GM12864 (cell line): Measurements from ENCODE around the gene COL9A3.
A peak's percentile ranks its signal among the peaks of the same experiment; 100 is the strongest.

Source experiments
- DNase-seq: peaks from one replicate; pipeline ENCODE4 v3.0.0-alpha.2; 2011; ENCODE audit warnings: low read depth
- H3K4me3 ChIP-seq: 2 replicates; pipeline ENCODE4 v1.5.1; 2011; ENCODE audit warnings: mild to moderate bottlenecking, low read depth, low read length, control low read depth
- TF ChIP-seq, protein P1 (sequence below): IDR thresholded peaks from 2 replicates; pipeline ENCODE4 v1.5.1; 2011; ENCODE audit warnings: low read depth, mild to moderate bottlenecking, moderate library complexity, low read length, control low read depth, inconsistent platforms; ENCODE audit errors: missing control alignments

Gene COL9A3

DNA sequence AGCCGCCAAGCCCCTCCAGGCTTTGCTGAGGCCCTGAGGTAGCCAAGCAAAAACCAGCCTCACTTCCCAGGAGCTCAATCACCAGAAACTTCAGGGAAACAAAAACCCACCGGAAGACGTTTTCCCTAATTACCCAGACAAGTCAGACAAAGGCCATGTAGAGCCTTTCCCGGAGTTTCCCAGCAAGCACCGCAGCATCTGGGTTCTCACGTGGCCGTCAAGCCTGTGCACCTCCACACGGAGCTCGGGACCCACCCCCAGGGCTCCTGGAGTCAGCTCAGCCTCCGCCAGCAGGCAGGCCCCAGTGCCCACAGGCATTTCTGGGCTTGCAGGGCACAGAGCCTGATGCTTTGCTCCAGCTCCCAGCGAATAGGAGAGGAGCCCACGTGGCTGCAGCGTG is 30.7 kb upstream of the COL9A3 start:
- TF ChIP-seq, protein P1, sequence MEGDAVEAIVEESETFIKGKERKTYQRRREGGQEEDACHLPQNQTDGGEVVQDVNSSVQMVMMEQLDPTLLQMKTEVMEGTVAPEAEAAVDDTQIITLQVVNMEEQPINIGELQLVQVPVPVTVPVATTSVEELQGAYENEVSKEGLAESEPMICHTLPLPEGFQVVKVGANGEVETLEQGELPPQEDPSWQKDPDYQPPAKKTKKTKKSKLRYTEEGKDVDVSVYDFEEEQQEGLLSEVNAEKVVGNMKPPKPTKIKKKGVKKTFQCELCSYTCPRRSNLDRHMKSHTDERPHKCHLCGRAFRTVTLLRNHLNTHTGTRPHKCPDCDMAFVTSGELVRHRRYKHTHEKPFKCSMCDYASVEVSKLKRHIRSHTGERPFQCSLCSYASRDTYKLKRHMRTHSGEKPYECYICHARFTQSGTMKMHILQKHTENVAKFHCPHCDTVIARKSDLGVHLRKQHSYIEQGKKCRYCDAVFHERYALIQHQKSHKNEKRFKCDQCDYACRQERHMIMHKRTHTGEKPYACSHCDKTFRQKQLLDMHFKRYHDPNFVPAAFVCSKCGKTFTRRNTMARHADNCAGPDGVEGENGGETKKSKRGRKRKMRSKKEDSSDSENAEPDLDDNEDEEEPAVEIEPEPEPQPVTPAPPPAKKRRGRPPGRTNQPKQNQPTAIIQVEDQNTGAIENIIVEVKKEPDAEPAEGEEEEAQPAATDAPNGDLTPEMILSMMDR, result no peak
- no peak for DNase-seq
- no peak overlapping the region for H3K4me3 ChIP-seq

DNA sequence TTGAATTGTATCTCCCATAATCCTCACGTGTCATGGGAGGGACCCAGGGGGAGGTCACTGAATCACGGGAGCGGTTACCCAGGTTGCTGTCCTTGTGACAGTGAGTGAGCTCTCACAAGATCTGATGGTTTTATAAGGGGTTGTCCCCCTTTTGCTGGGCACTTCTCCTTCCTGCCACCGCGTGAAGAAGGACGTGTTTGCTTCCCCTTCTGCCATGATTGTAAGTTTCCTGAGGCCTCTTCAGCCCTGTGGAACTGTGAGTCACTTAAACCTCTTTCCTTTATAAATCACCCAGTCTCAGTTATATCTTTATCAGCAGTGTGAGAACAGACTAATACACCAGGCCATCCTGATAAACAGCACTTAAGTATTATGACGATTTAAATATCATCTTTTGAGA is 29.5 kb upstream of the COL9A3 start:
- TF ChIP-seq, protein P1, result no peak
- DNase-seq, result no peak

DNA sequence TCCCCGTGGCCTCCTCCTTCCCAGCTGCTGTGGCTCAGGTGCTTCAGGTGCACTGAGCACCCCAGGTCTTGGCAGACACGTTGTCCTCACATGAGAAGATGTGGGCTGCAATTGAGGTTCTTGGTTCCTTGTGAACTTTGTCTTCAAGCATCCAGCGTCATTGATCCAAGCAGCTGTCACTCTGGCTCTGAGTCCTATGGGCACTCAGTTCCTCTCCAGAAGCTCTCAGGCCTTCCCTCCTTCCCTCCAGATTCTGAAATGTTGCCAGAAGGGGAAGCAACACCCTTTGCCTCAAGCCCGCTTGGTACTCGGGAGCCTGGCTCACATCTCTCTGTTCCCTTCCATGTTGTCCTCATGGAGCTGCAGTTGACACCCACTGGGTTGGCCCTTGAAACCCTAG is 29.0 kb upstream of the COL9A3 start:
- DNase-seq, result no peak
- no peak overlapping the region for H3K4me3 ChIP-seq
- TF ChIP-seq, protein P1, result no peak

More for the DNA sequence above, 29.5 kb upstream of the COL9A3 start:
- no peak overlapping the region for H3K4me3 ChIP-seq

DNA sequence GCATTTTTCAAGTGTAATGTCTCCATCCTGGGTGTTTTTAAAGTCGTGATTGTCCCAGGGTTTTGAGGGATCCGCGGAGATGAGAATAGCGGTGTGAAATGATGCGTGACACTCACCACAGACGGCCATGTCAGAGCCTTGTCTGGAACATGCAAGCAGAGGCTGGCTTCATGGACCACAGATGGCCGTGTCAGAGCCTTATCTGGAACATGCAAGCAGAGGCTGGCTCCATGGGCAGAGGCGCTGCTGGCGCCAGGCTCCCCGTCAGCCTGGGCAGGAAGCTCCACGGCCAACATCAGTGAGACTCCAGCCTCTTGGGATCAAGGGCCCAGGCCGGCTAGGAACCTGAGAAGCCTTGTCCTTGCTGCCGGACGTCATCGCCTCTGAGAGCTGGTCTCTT is 28.2 kb upstream of the COL9A3 start:
- TF ChIP-seq, protein P1, result no peak
- no peak overlapping the region for H3K4me3 ChIP-seq
- DNase-seq, result no peak

DNA sequence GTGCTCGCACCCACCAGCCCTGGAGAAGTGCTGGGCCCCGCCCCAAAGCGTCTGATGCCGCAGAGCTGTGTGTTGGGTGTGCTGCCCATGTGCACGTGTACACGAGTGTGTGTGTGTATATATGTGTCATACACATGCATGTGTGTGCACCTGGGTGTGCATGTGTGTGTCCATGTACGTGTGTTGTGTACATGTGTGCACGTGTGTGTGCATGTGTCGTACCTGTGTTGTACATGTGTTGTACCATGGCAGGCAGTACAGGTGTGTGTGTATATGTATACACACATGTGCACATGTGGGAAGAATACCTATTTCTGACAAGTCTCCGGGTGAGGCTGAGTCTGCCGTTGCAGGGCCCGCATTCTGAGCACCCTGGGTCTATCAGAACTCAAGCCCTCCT is 26.8 kb upstream of the COL9A3 start:
- TF ChIP-seq, protein P1, result no peak
- no peak for DNase-seq
- H3K4me3 ChIP-seq, result no peak overlapping the region

DNA sequence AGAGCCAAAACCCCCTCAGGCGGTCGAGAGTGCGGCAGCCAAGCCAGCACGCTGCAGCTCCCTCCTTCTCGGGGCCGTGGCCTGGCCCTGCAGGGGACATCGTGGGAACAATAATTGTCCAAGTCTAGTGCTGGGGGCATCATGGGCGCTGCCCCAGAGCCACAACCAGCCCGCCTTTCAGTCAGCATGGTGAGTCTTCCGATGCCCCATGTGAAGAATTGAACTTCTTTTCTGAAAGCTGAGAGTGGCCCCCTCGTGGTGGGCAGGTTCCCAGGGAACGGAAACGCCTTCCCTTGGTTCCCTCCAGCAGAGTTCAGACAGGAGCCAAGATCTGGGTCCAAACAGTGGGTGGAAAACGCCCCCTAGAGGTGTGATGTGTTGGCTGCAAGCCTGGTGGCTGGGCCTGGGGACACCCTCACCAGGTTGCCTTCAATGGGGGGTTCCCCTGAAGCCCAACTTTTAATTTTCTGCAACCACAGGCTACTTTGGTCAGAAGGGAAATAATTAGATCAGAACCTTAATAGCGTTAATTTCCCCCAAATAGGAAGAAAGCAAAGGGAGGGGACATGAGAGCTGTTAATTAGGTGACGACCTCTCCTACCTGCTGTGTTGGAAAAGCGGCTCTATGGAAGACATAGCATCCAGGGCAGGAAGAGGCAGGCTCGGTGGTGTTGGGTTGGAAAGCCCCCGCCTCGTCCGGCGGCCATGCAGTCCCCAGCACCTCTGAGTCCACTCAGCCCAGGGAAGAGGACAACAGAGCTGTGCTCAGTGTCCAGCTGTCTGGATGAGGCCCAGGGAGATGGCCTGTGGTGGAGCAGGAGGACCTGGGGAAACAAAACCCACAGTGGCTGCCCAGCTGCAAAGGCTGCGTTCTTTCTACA is 25.3 kb upstream of the COL9A3 start:
- TF ChIP-seq, protein P1, result peak; percentile 98
- peak; percentile 48 for DNase-seq
- no peak overlapping the region for H3K4me3 ChIP-seq
